Bronchial epithelial cell (primary cell): ENCODE data around the gene CTNND2. TPM values are rescaled to one million over a fixed set of nuclear protein-coding genes. Genes with fewer than 3 reads are reported as not detected.

Source experiments
- DNase-seq: peaks from one replicate; pipeline ENCODE4 v3.0.0-alpha.2; 2010; ENCODE audit warnings: low read depth
- FAIRE-seq: peaks from 2 replicates; lab custom pipeline; 2011; peaks lifted over from hg19 to GRCh38; lab: Jason Lieb, UNC
- H3K27me3 ChIP-seq: 2 replicates; pipeline ENCODE4 v1.5.1; 2011; ENCODE audit warnings: low read length; ENCODE audit not compliant: control insufficient read depth, insufficient read depth
- H3K36me3 ChIP-seq: 2 replicates; pipeline ENCODE4 v1.5.1; 2011; ENCODE audit warnings: low read length; ENCODE audit not compliant: control insufficient read depth, insufficient read depth
- H3K4me3 ChIP-seq: 2 replicates; pipeline ENCODE4 v1.5.1; 2011; ENCODE audit warnings: mild to moderate bottlenecking, low read depth, low read length, control low read depth
- CTCF ChIP-seq: IDR thresholded peaks from 2 replicates; pipeline ENCODE4 v1.5.1; 2011; ENCODE audit warnings: mild to moderate bottlenecking, moderate library complexity, low read length, control low read depth, inconsistent platforms; ENCODE audit not compliant: insufficient read depth, severe bottlenecking
- total RNA-seq: library from RNA; depleted of rRNA; stranded (reverse); fragments of >200 nt; gene quantifications from 2 replicates; pipeline ENCODE4 v1.2.1, GENCODE V29; 2014

CTNND2 gene
- total RNA-seq, 1 donor from 2014 or later, result not detected

GRCh38 chr5:11164531-11165294 is 739.5 kb downstream of the CTNND2 start:
- FAIRE-seq, result no peak
- H3K27me3 ChIP-seq, result no peaks in the 10 kb centered on the region
- H3K36me3 ChIP-seq, result no peaks in the 10 kb centered on the region
- no peak for DNase-seq
- no peak overlapping the region for H3K4me3 ChIP-seq
- TF ChIP-seq CTCF, result no peak

- FAIRE-seq (no peak), DNase-seq (no peak)
- Histone ChIP-seq H3K36me3 (no peaks in the 10 kb centered on the region), H3K27me3 (no peaks in the 10 kb centered on the region), H3K4me3 (no peak overlapping the region)
- no peak for TF ChIP-seq CTCF
Observed at GRCh38 chr5:11157132-11157531, 747.1 kb downstream of the CTNND2 start.

GRCh38 chr5:11153670-11154382 is 750.4 kb downstream of the CTNND2 start:
- H3K36me3 ChIP-seq, result no peaks in the 10 kb centered on the region
- H3K4me3 ChIP-seq, result no peak overlapping the region
- DNase-seq (no peak), FAIRE-seq (no peak)
- TF ChIP-seq CTCF, result no peak
- no peaks in the 10 kb centered on the region for H3K27me3 ChIP-seq

- H3K36me3 ChIP-seq, result no peaks in the 10 kb centered on the region
- DNase-seq (no peak), FAIRE-seq (no peak)
- H3K4me3 ChIP-seq, result no peak overlapping the region
- no peaks in the 10 kb centered on the region for H3K27me3 ChIP-seq
- TF ChIP-seq CTCF, result no peak
Observed at GRCh38 chr5:11152368-11152767, 751.9 kb downstream of the CTNND2 start.

GRCh38 chr5:11150976-11151375 is 753.3 kb downstream of the CTNND2 start:
- DNase-seq (no peak), FAIRE-seq (no peak)
- no peak overlapping the region for H3K4me3 ChIP-seq
- H3K36me3 ChIP-seq, result no peaks in the 10 kb centered on the region
- H3K27me3 ChIP-seq, result no peaks in the 10 kb centered on the region
- no peak for TF ChIP-seq CTCF
